Kidney epithelial cell (primary cell): ENCODE measurements around the gene RGS19. TPM values are rescaled to one million over a fixed set of nuclear protein-coding genes. Genes with fewer than 3 reads are reported as not detected.
"Not testable (repeated sequence)": the region's sequence is repeated elsewhere in the genome, so short reads cannot be mapped to it uniquely, and the experiment has no call there.

Source experiments
- DNase-seq: peaks from one replicate; pipeline ENCODE4 v3.0.0-alpha.2; 2010; ENCODE audit warnings: low read depth
- H3K27me3 ChIP-seq: 2 replicates; pipeline ENCODE4 v1.6.0; 2011; ENCODE audit warnings: low read length; ENCODE audit not compliant: control insufficient read depth, insufficient read depth
- H3K36me3 ChIP-seq: 2 replicates; pipeline ENCODE4 v1.5.1; 2011; ENCODE audit warnings: low read length; ENCODE audit not compliant: control insufficient read depth, insufficient read depth
- H3K4me3 ChIP-seq: 2 replicates; pipeline ENCODE4 v1.5.1; 2011; ENCODE audit warnings: low read depth, mild to moderate bottlenecking, control low read depth, low read length
- total RNA-seq: library from RNA; depleted of rRNA; stranded (reverse); fragments of >200 nt; gene quantifications from 2 replicates; pipeline ENCODE4 v1.2.3, GENCODE V29; 2015
- TF ChIP-seq, protein P1 (sequence below): IDR thresholded peaks from 2 replicates; pipeline ENCODE4 v1.5.1; 2011; ENCODE audit warnings: mild to moderate bottlenecking, moderate library complexity, low read length, control low read depth, inconsistent platforms; ENCODE audit not compliant: insufficient read depth, poor library complexity, severe bottlenecking

The RGS19 gene
- total RNA-seq, 1 donor from 2014 or later: 14.1 TPM

- Histone ChIP-seq H3K4me3 (no peak overlapping the region), H3K36me3 (no peaks in the 10 kb centered on the region), H3K27me3 (peaks cover 58% of the 10 kb centered on the region)
- TF ChIP-seq, protein P1, sequence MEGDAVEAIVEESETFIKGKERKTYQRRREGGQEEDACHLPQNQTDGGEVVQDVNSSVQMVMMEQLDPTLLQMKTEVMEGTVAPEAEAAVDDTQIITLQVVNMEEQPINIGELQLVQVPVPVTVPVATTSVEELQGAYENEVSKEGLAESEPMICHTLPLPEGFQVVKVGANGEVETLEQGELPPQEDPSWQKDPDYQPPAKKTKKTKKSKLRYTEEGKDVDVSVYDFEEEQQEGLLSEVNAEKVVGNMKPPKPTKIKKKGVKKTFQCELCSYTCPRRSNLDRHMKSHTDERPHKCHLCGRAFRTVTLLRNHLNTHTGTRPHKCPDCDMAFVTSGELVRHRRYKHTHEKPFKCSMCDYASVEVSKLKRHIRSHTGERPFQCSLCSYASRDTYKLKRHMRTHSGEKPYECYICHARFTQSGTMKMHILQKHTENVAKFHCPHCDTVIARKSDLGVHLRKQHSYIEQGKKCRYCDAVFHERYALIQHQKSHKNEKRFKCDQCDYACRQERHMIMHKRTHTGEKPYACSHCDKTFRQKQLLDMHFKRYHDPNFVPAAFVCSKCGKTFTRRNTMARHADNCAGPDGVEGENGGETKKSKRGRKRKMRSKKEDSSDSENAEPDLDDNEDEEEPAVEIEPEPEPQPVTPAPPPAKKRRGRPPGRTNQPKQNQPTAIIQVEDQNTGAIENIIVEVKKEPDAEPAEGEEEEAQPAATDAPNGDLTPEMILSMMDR: no peak
- DNase-seq: no peak
Measured at GRCh38 chr20:64090165-64090564, 10.8 kb upstream of the RGS19 start.

- H3K36me3 ChIP-seq, H3K4me3 ChIP-seq, DNase-seq: not testable (repeated sequence)
- peaks cover 74% of the 10 kb centered on the region for H3K27me3 ChIP-seq
Measured at GRCh38 chr20:64088586-64088985, 9.3 kb upstream of the RGS19 start.

DNA sequence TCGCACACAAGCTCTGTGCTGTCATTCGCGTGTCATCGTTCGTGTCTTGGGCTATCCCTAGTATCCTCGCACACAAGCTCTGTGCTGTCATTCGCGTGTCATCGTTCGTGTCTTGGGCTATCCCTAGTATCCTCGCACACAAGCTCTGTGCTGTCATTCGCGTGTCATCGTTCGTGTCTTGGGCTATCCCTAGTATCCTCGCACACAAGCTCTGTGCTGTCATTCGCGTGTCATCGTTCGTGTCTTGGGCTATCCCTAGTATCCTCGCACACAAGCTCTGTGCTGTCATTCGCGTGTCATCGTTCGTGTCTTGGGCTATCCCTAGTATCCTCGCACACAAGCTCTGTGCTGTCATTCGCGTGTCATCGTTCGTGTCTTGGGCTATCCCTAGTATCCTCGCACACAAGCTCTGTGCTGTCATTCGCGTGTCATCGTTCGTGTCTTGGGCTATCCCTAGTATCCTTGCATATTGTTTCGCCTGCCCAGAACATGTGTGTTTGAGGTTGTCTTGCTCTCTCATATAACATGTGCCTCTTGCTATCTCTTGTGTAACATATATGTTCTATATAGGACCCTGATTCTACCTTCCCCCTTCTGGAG, 8.0 kb upstream of the RGS19 start:
- not testable (repeated sequence) for H3K36me3 ChIP-seq, DNase-seq, H3K4me3 ChIP-seq
- H3K27me3 ChIP-seq: peaks cover 76% of the 10 kb centered on the region

DNA sequence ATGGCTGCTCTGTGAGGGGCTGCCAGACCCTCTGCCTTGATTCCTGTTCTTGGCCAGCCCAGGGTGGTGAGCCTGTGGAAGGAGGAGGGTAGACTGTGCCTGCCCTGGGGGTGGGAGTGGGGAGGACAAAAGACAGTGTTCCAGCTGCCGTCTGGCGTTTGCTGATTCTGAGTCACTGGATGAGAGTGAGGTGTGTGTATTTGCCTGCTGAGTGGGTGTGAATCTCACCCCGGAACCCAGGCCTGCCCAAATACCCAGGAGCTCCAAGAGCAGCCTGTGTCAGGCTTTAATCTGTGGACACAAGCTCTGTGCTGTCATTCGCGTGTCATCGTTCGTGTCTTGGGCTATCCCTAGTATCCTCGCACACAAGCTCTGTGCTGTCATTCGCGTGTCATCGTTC, 7.5 kb upstream of the RGS19 start:
- Histone ChIP-seq H3K27me3 (peaks cover 73% of the 10 kb centered on the region), H3K4me3 (no peak overlapping the region), H3K36me3 (no peaks in the 10 kb centered on the region)
- TF ChIP-seq, protein P1: no peak
- no peak for DNase-seq

- TF ChIP-seq, protein P1: no peak
- no peaks in the 10 kb centered on the region for H3K36me3 ChIP-seq
- no peak overlapping the region for H3K4me3 ChIP-seq
- peaks cover 61% of the 10 kb centered on the region for H3K27me3 ChIP-seq
- no peak for DNase-seq
Measured at GRCh38 chr20:64084685-64085152, 5.4 kb upstream of the RGS19 start.

DNA sequence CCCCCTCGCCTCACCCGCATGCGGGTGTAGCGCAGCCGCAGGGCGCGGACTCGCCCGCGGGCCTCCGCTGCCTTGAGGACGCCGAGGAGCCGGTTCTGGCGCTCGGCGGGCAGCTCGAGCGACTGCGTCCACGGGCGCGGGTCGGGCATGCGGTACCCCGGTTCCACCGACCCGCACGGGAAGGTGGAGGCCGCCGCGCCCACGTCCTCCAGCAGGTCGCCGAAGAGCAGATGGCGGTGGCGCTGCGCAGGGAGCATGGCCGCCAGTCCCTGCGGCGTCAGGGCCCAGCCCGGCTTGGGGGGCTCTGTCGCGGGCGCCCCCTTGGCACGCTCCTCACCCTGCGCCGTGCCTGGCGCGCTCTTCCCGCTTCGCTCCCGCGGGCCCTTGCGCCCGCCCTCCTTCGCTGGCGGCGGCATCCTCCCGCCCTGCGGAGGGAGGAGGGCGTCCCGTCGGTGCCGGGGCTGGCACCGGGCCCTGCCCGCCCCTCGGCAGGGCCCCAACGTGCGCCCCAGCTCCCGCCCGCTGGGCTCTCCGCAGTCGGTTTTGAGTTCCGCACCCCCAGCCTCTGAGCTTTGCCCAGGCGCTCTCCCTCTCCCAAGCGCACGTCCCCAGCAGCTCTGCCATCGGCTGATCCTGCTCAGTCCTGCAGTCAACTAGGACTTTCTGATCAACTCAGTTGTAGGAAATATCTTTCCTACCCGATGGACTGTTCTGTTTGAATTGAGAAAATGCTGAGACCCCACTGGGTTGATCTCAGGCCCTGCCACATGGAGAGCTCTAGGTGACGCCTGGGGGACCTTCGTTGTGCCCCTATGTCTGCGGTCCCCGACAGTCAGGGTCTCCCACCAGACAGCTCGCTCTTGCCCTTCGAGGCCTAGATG, 4.7 kb upstream of the RGS19 start, which contains the start of gene LKAAEAR1:
TSS of gene LKAAEAR1 (minus strand) at position 595 of the 881 bp plus-strand sequence. CDS start at position 416, 179 bp downstream.
- TF ChIP-seq, protein P1: no peak
- DNase-seq: no peak
- peaks cover 54% of the 10 kb centered on the region for H3K27me3 ChIP-seq
- no peaks in the 10 kb centered on the region for H3K36me3 ChIP-seq
- peak within 1 kb of the TSS; percentile 30 for H3K4me3 ChIP-seq

- Histone ChIP-seq H3K36me3 (no peaks in the 10 kb centered on the region), H3K4me3 (peak overlapping the region; percentile 30), H3K27me3 (peaks cover 49% of the 10 kb centered on the region)
- TF ChIP-seq, protein P1: peak; percentile 55
- DNase-seq: no peak
Measured at GRCh38 chr20:64083378-64083803, 4.1 kb upstream of the RGS19 start.
